HEK293 (cell line): ENCODE measurements around the gene PPFIA4.

Source experiments
- CTCF ChIA-PET: fragments of 350-600 bp; formaldehyde crosslinking; extraction: SDS; loops from one replicate; lab custom pipeline; 2021; ENCODE audit warnings: antibody characterized with exemption; lab: Yijun Ruan, JAX
- POLR2A ChIA-PET: fragments of 300-600 bp; formaldehyde crosslinking; extraction: SDS; loops from one replicate; lab custom pipeline; 2020; ENCODE audit warnings: antibody characterized with exemption, inconsistent platforms; lab: Yijun Ruan, JAX
- H3K27ac ChIP-seq: fragments of 200-500 bp; sonication (Bioruptor generic); 2 replicates; pipeline ENCODE4 v1.5.1; 2014; ENCODE audit warnings: low read depth, low read length, control low read depth, inconsistent platforms; ENCODE audit errors: extremely low read depth
- H3K36me3 ChIP-seq, 2 experiments: fragments of 200-500 bp in 1 of 2; sonication (Bioruptor generic) in 1 of 2; 1 replicate in 1 of 2; 2 replicates in 1 of 2; pipeline ENCODE4 v1.5.1; 2014 to 2017; ENCODE audit warnings: inconsistent platforms in 2 of 2, low read length in 2 of 2; ENCODE audit not compliant: control insufficient read depth in 2 of 2, insufficient read depth in 1 of 2
- H3K4me1 ChIP-seq: fragments of 200-500 bp; sonication (Bioruptor generic); 2 replicates; pipeline ENCODE4 v1.5.1; 2014; ENCODE audit warnings: mild to moderate bottlenecking, low read length, inconsistent platforms; ENCODE audit not compliant: control insufficient read depth, insufficient read depth
- H3K4me3 ChIP-seq: 2 replicates; pipeline ENCODE4 v1.5.1; 2011; ENCODE audit warnings: low read depth, mild to moderate bottlenecking, control low read depth, low read length, moderate library complexity
- H3K9me3 ChIP-seq: fragments of 200-500 bp; sonication (Bioruptor generic); 2 replicates; pipeline ENCODE4 v1.5.1; 2014; ENCODE audit warnings: low read depth, low read length, inconsistent platforms; ENCODE audit not compliant: control insufficient read depth, insufficient read depth
- KLF10 ChIP-seq: fragments of 450-650 bp; IDR thresholded peaks from 2 replicates; pipeline ENCODE4 v1.5.1; 2018; ENCODE audit warnings: missing biosample characterization, mild to moderate bottlenecking, missing genetic modification characterization
- PRDM4 ChIP-seq: fragments of 450-650 bp; formaldehyde crosslinking; IDR thresholded peaks from 2 replicates; pipeline ENCODE4 v1.5.1; 2017; ENCODE audit warnings: missing biosample characterization, missing genetic modification characterization
- REST ChIP-seq: fragments of 450-650 bp; formaldehyde crosslinking; IDR thresholded peaks from 2 replicates; pipeline ENCODE4 v1.5.1; 2016; ENCODE audit warnings: missing biosample characterization, missing genetic modification characterization
- SP3 ChIP-seq: fragments of 450-650 bp; formaldehyde crosslinking; IDR thresholded peaks from 2 replicates; pipeline ENCODE4 v1.5.1; 2016; ENCODE audit warnings: missing biosample characterization, missing genetic modification characterization
- TSHZ1 ChIP-seq: fragments of 450-650 bp; formaldehyde crosslinking; IDR thresholded peaks from 2 replicates; pipeline ENCODE4 v1.5.1; 2016; ENCODE audit warnings: missing biosample characterization, missing genetic modification characterization, borderline replicate concordance
- ZFHX2 ChIP-seq: fragments of 450-650 bp; formaldehyde crosslinking; conservative IDR thresholded peaks from 2 replicates; pipeline ENCODE4 v1.5.1; 2016; ENCODE audit warnings: missing biosample characterization, missing genetic modification characterization
- ZIC2 ChIP-seq: fragments of 450-650 bp; formaldehyde crosslinking; IDR thresholded peaks from 2 replicates; pipeline ENCODE4 v1.5.1; 2016; ENCODE audit warnings: missing biosample characterization, missing genetic modification characterization
- ZNF112 ChIP-seq: fragments of 450-650 bp; formaldehyde crosslinking; IDR thresholded peaks from 2 replicates; pipeline ENCODE4 v1.5.0; 2017; ENCODE audit warnings: missing biosample characterization, missing genetic modification characterization
- ZNF23 ChIP-seq: fragments of 450-650 bp; formaldehyde crosslinking; IDR thresholded peaks from 2 replicates; pipeline ENCODE4 v1.5.1; 2016; ENCODE audit warnings: missing biosample characterization, missing genetic modification characterization, borderline replicate concordance
- ZNF24 ChIP-seq: fragments of 450-650 bp; formaldehyde crosslinking; IDR thresholded peaks from 2 replicates; pipeline ENCODE4 v1.5.1; 2016; ENCODE audit warnings: missing biosample characterization, missing genetic modification characterization
- ZNF37A ChIP-seq: fragments of 450-650 bp; IDR thresholded peaks from 2 replicates; pipeline ENCODE4 v1.5.1; 2018; ENCODE audit warnings: missing biosample characterization, missing genetic modification characterization
- ZNF426 ChIP-seq: fragments of 450-650 bp; formaldehyde crosslinking; IDR thresholded peaks from 2 replicates; pipeline ENCODE4 v1.5.1; 2017; ENCODE audit warnings: missing biosample characterization, missing genetic modification characterization, mild to moderate bottlenecking, inconsistent platforms, moderate library complexity
- ZNF473 ChIP-seq: fragments of 450-650 bp; formaldehyde crosslinking; IDR thresholded peaks from 2 replicates; pipeline ENCODE4 v1.5.1; 2017; ENCODE audit warnings: missing biosample characterization, missing genetic modification characterization
- ZNF549 ChIP-seq: fragments of 450-650 bp; IDR thresholded peaks from 2 replicates; pipeline ENCODE4 v1.5.1; 2018; ENCODE audit warnings: missing biosample characterization, missing genetic modification characterization, mild to moderate bottlenecking, inconsistent platforms, moderate library complexity
- ZNF571 ChIP-seq: fragments of 450-650 bp; formaldehyde crosslinking; IDR thresholded peaks from 2 replicates; pipeline ENCODE4 v1.5.0; 2017; ENCODE audit warnings: missing biosample characterization, missing genetic modification characterization
- ZNF692 ChIP-seq: fragments of 450-650 bp; formaldehyde crosslinking; IDR thresholded peaks from 2 replicates; pipeline ENCODE4 v1.5.1; 2016; ENCODE audit warnings: missing biosample characterization, missing genetic modification characterization

Gene PPFIA4

GRCh38 chr1:203043830-203044545 is 17.7 kb downstream of the PPFIA4 start:
- Histone ChIP-seq H3K36me3 (no peaks in the 10 kb centered on the region), H3K4me3 (no peak overlapping the region), H3K9me3 (no peaks in the 10 kb centered on the region), H3K27ac (no peak overlapping the region), H3K4me1 (peaks cover 2% of the 10 kb centered on the region; the same call in 1 of the 2 replicates)
- ChIA-PET POLR2A (no interaction called here), CTCF (interaction anchor here (0.7 to 23.3 kb wide), 5 partner anchors 10 to 223 kb away, joined by 3 to 526 read pairs (median 169); partner anchors contain the start of gene PPFIA4)
- TF ChIP-seq ZNF112 (tag by site-specific recombination) = no peak
- no peak for TF ChIP-seq ZNF473 (tag by site-specific recombination)
- TF ChIP-seq PRDM4 (tag by site-specific recombination) = no peak
- no peak for TF ChIP-seq SP3 (tag by site-specific recombination)

GRCh38 chr1:203044546-203045250 is 18.4 kb downstream of the PPFIA4 start:
- Histone ChIP-seq H3K4me1 (peaks cover 2% of the 10 kb centered on the region; the same call in 1 of the 2 replicates), H3K27ac (no peak overlapping the region)
- ChIA-PET POLR2A (no interaction called here), CTCF (interaction anchor here (0.7 to 23.3 kb wide), 4 partner anchors 9 to 222 kb away, joined by 3 to 526 read pairs (median 231); no protein-coding TSS in a partner anchor)
- no peak for TF ChIP-seq ZIC2 (tag by site-specific recombination)
- no peak for TF ChIP-seq ZNF23 (tag by site-specific recombination)
- no peak for TF ChIP-seq TSHZ1 (tag by site-specific recombination)
- no peak for TF ChIP-seq KLF10 (tag by site-specific recombination)
- no peak for TF ChIP-seq ZNF426 (tag by site-specific recombination)
- no peak for TF ChIP-seq ZNF692 (tag by site-specific recombination)
- TF ChIP-seq, all 188 proteins: peak for 0
- H3K9me3 ChIP-seq = no peaks in the 10 kb centered on the region
- H3K4me3 ChIP-seq = no peak overlapping the region
- no peaks in the 10 kb centered on the region for H3K36me3 ChIP-seq

GRCh38 chr1:203045336-203045735 is 19.0 kb downstream of the PPFIA4 start:
- no peaks in the 10 kb centered on the region for H3K36me3 ChIP-seq
- peaks cover 2% of the 10 kb centered on the region; the same call in 1 of the 2 replicates for H3K4me1 ChIP-seq
- no peaks in the 10 kb centered on the region for H3K9me3 ChIP-seq
- POLR2A ChIA-PET = no interaction called here
- CTCF ChIA-PET = interaction anchor here (1.7 to 23.3 kb wide), 3 partner anchors 12 to 222 kb away, joined by 5 to 526 read pairs (median 293); no protein-coding TSS in a partner anchor
- H3K27ac ChIP-seq = no peak overlapping the region
- H3K4me3 ChIP-seq = no peak overlapping the region
- no peak for TF ChIP-seq ZFHX2
- TF ChIP-seq ZNF37A (tag by site-specific recombination) = no peak
- no peak for TF ChIP-seq ZNF24 (tag by site-specific recombination)
- no peak for TF ChIP-seq ZNF549
- no peak for TF ChIP-seq REST (tag by site-specific recombination)
- no peak for TF ChIP-seq ZNF571
